MM.1S (cell line): ENCODE measurements around the gene TFCP2L1.

Source experiments
- DNase-seq: peaks from one replicate; pipeline ENCODE4 v3.0.0-alpha.2; 2015
- H2AFZ ChIP-seq: fragments of 300-600 bp; sonication (generic); 2 replicates; pipeline ENCODE4 v1.6.0; 2016; ENCODE audit warnings: antibody characterized with exemption, low read length
- H3F3A ChIP-seq: fragments of 300-600 bp; sonication (generic); 2 replicates; pipeline ENCODE4 v1.6.1; 2016; ENCODE audit warnings: mild to moderate bottlenecking, antibody characterized with exemption, low read length, moderate library complexity, mixed read lengths; ENCODE audit not compliant: insufficient read depth
- H3K27ac ChIP-seq: fragments of 300-600 bp; sonication (generic); 2 replicates; pipeline ENCODE4 v1.5.1; 2016; ENCODE audit warnings: mild to moderate bottlenecking, low read length
- H3K27me3 ChIP-seq: fragments of 300-600 bp; sonication (generic); replicated peaks from 2 replicates; pipeline ENCODE4 v1.6.0; 2016; ENCODE audit warnings: low read length; ENCODE audit not compliant: insufficient read depth
- H3K36me3 ChIP-seq: fragments of 300-600 bp; sonication (generic); replicated peaks from 2 replicates; pipeline ENCODE4 v1.6.1; 2016; ENCODE audit warnings: mild to moderate bottlenecking, low read length, mixed read lengths; ENCODE audit not compliant: insufficient read depth
- H3K4me1 ChIP-seq: fragments of 300-600 bp; sonication (generic); 2 replicates; pipeline ENCODE4 v1.6.1; 2016; ENCODE audit warnings: low read length, mixed read lengths
- H3K4me2 ChIP-seq: fragments of 300-600 bp; sonication (generic); 2 replicates; pipeline ENCODE4 v1.6.0; 2016; ENCODE audit warnings: low read depth, low read length
- H3K4me3 ChIP-seq: fragments of 300-600 bp; sonication (generic); 2 replicates; pipeline ENCODE4 v1.5.1; 2016; ENCODE audit warnings: low read length, mixed read lengths
- H3K79me2 ChIP-seq: fragments of 300-600 bp; sonication (generic); 2 replicates; pipeline ENCODE4 v1.6.1; 2016; ENCODE audit warnings: mixed run types, low read length, mixed read lengths
- H3K9ac ChIP-seq: fragments of 300-600 bp; sonication (generic); 2 replicates; pipeline ENCODE4 v1.6.1; 2016; ENCODE audit warnings: low read length, mixed read lengths
- H3K9me2 ChIP-seq: fragments of 300-600 bp; sonication (generic); replicated peaks from 2 replicates; pipeline ENCODE4 v1.6.1; 2016; ENCODE audit warnings: mild to moderate bottlenecking, low read length, mixed read lengths; ENCODE audit not compliant: insufficient read depth
- H3K9me3 ChIP-seq: fragments of 300-600 bp; sonication (generic); replicated peaks from 2 replicates; pipeline ENCODE4 v1.6.1; 2016; ENCODE audit warnings: mild to moderate bottlenecking, low read length, mixed read lengths; ENCODE audit not compliant: insufficient read depth
- H4K20me1 ChIP-seq: fragments of 300-600 bp; sonication (generic); 2 replicates; pipeline ENCODE4 v1.6.1; 2016; ENCODE audit warnings: mild to moderate bottlenecking, low read length, moderate library complexity, mixed read lengths; ENCODE audit not compliant: insufficient read depth
- CTCF ChIP-seq: fragments of 300-600 bp; sonication (generic); IDR thresholded peaks from 2 replicates; pipeline ENCODE4 v1.5.1; 2016; ENCODE audit warnings: antibody characterized with exemption, low read length, mixed read lengths
- EZH2 ChIP-seq: fragments of 300-600 bp; sonication (generic); optimal IDR thresholded peaks from 2 replicates; pipeline ENCODE3; 2017; ENCODE audit warnings: low read depth, mild to moderate bottlenecking, antibody characterized with exemption, low read length, mixed read lengths
- EZH2phosphoT487 ChIP-seq: fragments of 300-600 bp; sonication (generic); IDR thresholded peaks from 2 replicates; pipeline ENCODE4 v1.6.1; 2018; ENCODE audit warnings: antibody characterized with exemption, low read length

TFCP2L1 gene

GRCh38 chr2:121237980-121238665 lies 46.9 kb downstream of the TFCP2L1 start:
- no peaks in the 10 kb centered on the region for H3K9me3 ChIP-seq
- H2AFZ ChIP-seq = no peak overlapping the region
- H3K9me2 ChIP-seq = no peaks in the 10 kb centered on the region
- H3K36me3 ChIP-seq = no peaks in the 10 kb centered on the region
- no peaks in the 10 kb centered on the region for H4K20me1 ChIP-seq
- no peak for DNase-seq
- H3K27ac ChIP-seq = no peak overlapping the region
- H3F3A ChIP-seq = no peaks in the 10 kb centered on the region
- H3K9ac ChIP-seq = no peak overlapping the region
- no peak overlapping the region for H3K4me3 ChIP-seq
- no peak overlapping the region for H3K4me2 ChIP-seq
- no peaks in the 10 kb centered on the region for H3K4me1 ChIP-seq
- no peaks in the 10 kb centered on the region for H3K79me2 ChIP-seq
- TF ChIP-seq EZH2 (no peak), EZH2phosphoT487 (no peak), CTCF (no peak)
- no peaks in the 10 kb centered on the region for H3K27me3 ChIP-seq

- H3K4me1 ChIP-seq = no peaks in the 10 kb centered on the region
- no peak overlapping the region for H3K9ac ChIP-seq
- no peak overlapping the region for H3K4me3 ChIP-seq
- no peaks in the 10 kb centered on the region for H3K36me3 ChIP-seq
- H3K27me3 ChIP-seq = no peaks in the 10 kb centered on the region
- H3K27ac ChIP-seq = no peak overlapping the region
- H4K20me1 ChIP-seq = no peaks in the 10 kb centered on the region
- H3K79me2 ChIP-seq = no peaks in the 10 kb centered on the region
- no peaks in the 10 kb centered on the region for H3K9me3 ChIP-seq
- no peaks in the 10 kb centered on the region for H3F3A ChIP-seq
- H3K4me2 ChIP-seq = no peak overlapping the region
- no peak for TF ChIP-seq EZH2
- no peak for TF ChIP-seq EZH2phosphoT487
- TF ChIP-seq CTCF = no peak
- no peaks in the 10 kb centered on the region for H3K9me2 ChIP-seq
- H2AFZ ChIP-seq = no peak overlapping the region
- no peak for DNase-seq
These were observed 47.5 kb downstream of the TFCP2L1 start for GRCh38 chr2:121237336-121237979.

GRCh38 chr2:121236650-121237180 lies 48.3 kb downstream of the TFCP2L1 start:
- Histone ChIP-seq H2AFZ (no peak overlapping the region), H3K79me2 (no peaks in the 10 kb centered on the region), H3K27ac (no peak overlapping the region), H4K20me1 (no peaks in the 10 kb centered on the region), H3K4me3 (no peak overlapping the region), H3K4me1 (no peaks in the 10 kb centered on the region), H3F3A (no peaks in the 10 kb centered on the region), H3K9ac (no peak overlapping the region), H3K36me3 (no peaks in the 10 kb centered on the region), H3K4me2 (no peak overlapping the region), H3K9me2 (no peaks in the 10 kb centered on the region), H3K27me3 (no peaks in the 10 kb centered on the region), H3K9me3 (no peaks in the 10 kb centered on the region)
- TF ChIP-seq CTCF = no peak
- TF ChIP-seq EZH2phosphoT487 = no peak
- TF ChIP-seq EZH2 = no peak
- no peak for DNase-seq
